ENCODE data around the gene STEAP4.

The STEAP4 gene

GRCh38 chr7:88230646-88231045 lies 76.0 kb downstream of the STEAP4 start:
- Histone ChIP-seq H3K4me3 (ENCODE audit: low read depth, low read length) (no peak overlapping the region), H3K27me3 (replicated peaks) (no peaks in the 10 kb centered on the region), H3K27ac (no peak overlapping the region), H3K36me3 (replicated peaks) (no peaks in the 10 kb centered on the region)
- no peak for DNase-seq
- no peak for TF ChIP-seq CTCF (IDR thresholded peaks at IDR 0.05; ENCODE audit: low read depth, low read length, missing control alignments)
- in situ Hi-C loops (cut with HindIII; ENCODE audit: low pct_ligation_motif_present, low sequenced_read_pairs) = no loop called here

- Histone ChIP-seq H3K36me3 (replicated peaks) (no peaks in the 10 kb centered on the region), H3K27me3 (replicated peaks) (no peaks in the 10 kb centered on the region), H3K4me3 (ENCODE audit: low read depth, low read length) (no peak overlapping the region), H3K27ac (no peak overlapping the region)
- no peak for DNase-seq
- in situ Hi-C loops (cut with HindIII; ENCODE audit: low pct_ligation_motif_present, low sequenced_read_pairs) = no loop called here
- no peak for TF ChIP-seq CTCF (IDR thresholded peaks at IDR 0.05; ENCODE audit: low read depth, low read length, missing control alignments)
Observed at GRCh38 chr7:88229302-88229995, 77.2 kb downstream of the STEAP4 start.

GRCh38 chr7:88226886-88227516 lies 79.7 kb downstream of the STEAP4 start:
- in situ Hi-C loops (cut with HindIII; ENCODE audit: low pct_ligation_motif_present, low sequenced_read_pairs) = no loop called here
- TF ChIP-seq CTCF (IDR thresholded peaks at IDR 0.05; ENCODE audit: low read depth, low read length, missing control alignments) = no peak
- H3K36me3 ChIP-seq (replicated peaks) = no peaks in the 10 kb centered on the region
- no peak overlapping the region for H3K4me3 ChIP-seq (ENCODE audit: low read depth, low read length)
- no peaks in the 10 kb centered on the region for H3K27me3 ChIP-seq (replicated peaks)
- peak overlapping the region; percentile 35 for H3K27ac ChIP-seq
- peak; percentile 53 for DNase-seq

GRCh38 chr7:88226201-88226600 lies 80.5 kb downstream of the STEAP4 start:
- DNase-seq = no peak
- no peak for TF ChIP-seq CTCF (IDR thresholded peaks at IDR 0.05; ENCODE audit: low read depth, low read length, missing control alignments)
- Histone ChIP-seq H3K27me3 (replicated peaks) (no peaks in the 10 kb centered on the region), H3K27ac (no peak overlapping the region), H3K4me3 (ENCODE audit: low read depth, low read length) (no peak overlapping the region), H3K36me3 (replicated peaks) (no peaks in the 10 kb centered on the region)
- in situ Hi-C loops (cut with HindIII; ENCODE audit: low pct_ligation_motif_present, low sequenced_read_pairs) = no loop called here

GRCh38 chr7:88224601-88225275 lies 82.0 kb downstream of the STEAP4 start:
- Histone ChIP-seq H3K27me3 (replicated peaks) (no peaks in the 10 kb centered on the region), H3K4me3 (ENCODE audit: low read depth, low read length) (no peak overlapping the region), H3K36me3 (replicated peaks) (no peaks in the 10 kb centered on the region), H3K27ac (no peak overlapping the region)
- in situ Hi-C loops (cut with HindIII; ENCODE audit: low pct_ligation_motif_present, low sequenced_read_pairs) = no loop called here
- DNase-seq = peak; percentile 18
- no peak for TF ChIP-seq CTCF (IDR thresholded peaks at IDR 0.05; ENCODE audit: low read depth, low read length, missing control alignments)

Measured in brain microvascular endothelial cell (primary cell).